Liver (tissue), 9 donors: ENCODE measurements around the gene NOC2L. TPM values are rescaled to one million over a fixed set of nuclear protein-coding genes. Genes with fewer than 3 reads are reported as not detected.
A peak's percentile ranks its signal among the peaks of the same experiment; 100 is the strongest.

Source experiments
- DNase-seq: peaks from one replicate; pipeline ENCODE4 v3.0.0-alpha.2; 2017; ENCODE audit warnings: low spot score
- H3K27ac ChIP-seq, 2 donors: one replicate each; pipeline ENCODE4 v1.7.0; 2013; ENCODE audit warnings: inconsistent platforms in 2 of 2, low read length in 2 of 2, control low read depth in 1 of 2, low read depth in 1 of 2, mild to moderate bottlenecking in 1 of 2
- H3K27me3 ChIP-seq, 4 donors: one replicate each; pipeline versions ENCODE4 v1.6.1 to v1.7.0; 2013; ENCODE audit warnings: low read length in 3 of 4, inconsistent platforms in 1 of 4, mild to moderate bottlenecking in 1 of 4, moderate library complexity in 1 of 4; ENCODE audit not compliant: control insufficient read depth in 4 of 4, insufficient read depth in 4 of 4
- H3K36me3 ChIP-seq, 4 donors: one replicate each; pipeline versions ENCODE4 v1.6.1 to v1.7.0; 2013; ENCODE audit warnings: low read length in 3 of 4, mild to moderate bottlenecking in 3 of 4, low read depth in 1 of 4, moderate library complexity in 1 of 4; ENCODE audit not compliant: control insufficient read depth in 4 of 4, insufficient read depth in 3 of 4
- H3K4me1 ChIP-seq, 4 donors: one replicate each; pipeline versions ENCODE4 v1.6.1 to v1.7.0; 2013; ENCODE audit warnings: low read length in 3 of 4, mild to moderate bottlenecking in 3 of 4, moderate library complexity in 1 of 4; ENCODE audit not compliant: control insufficient read depth in 4 of 4, insufficient read depth in 4 of 4
- H3K4me3 ChIP-seq, 3 donors: one replicate each; pipeline versions ENCODE4 v1.6.1 to v1.7.0; 2013; ENCODE audit warnings: low read length in 3 of 3, control low read depth in 1 of 3, low read depth in 1 of 3, mild to moderate bottlenecking in 1 of 3
- H3K9ac ChIP-seq, 2 donors: one replicate each; pipeline ENCODE4 v1.7.0; 2013; ENCODE audit warnings: low read length in 2 of 2, mild to moderate bottlenecking in 2 of 2, moderate library complexity in 2 of 2, control low read depth in 1 of 2, low read depth in 1 of 2
- H3K9me3 ChIP-seq, 4 donors: one replicate each; pipeline versions ENCODE4 v1.6.1 to v1.7.0; 2013; ENCODE audit warnings: low read length in 3 of 4; ENCODE audit not compliant: control insufficient read depth in 4 of 4
- EGR1 ChIP-seq, 2 donors: IDR thresholded peaks; 2 replicates each; pipeline ENCODE4 v1.6.1; 2016 to 2018; ENCODE audit warnings: antibody characterized with exemption in 2 of 2, low read depth in 2 of 2
- FOXA1 ChIP-seq: IDR thresholded peaks from 2 replicates; pipeline ENCODE4 v1.6.1; 2016; ENCODE audit warnings: antibody characterized with exemption
- FOXA2 ChIP-seq: IDR thresholded peaks from 2 replicates; pipeline ENCODE4 v1.6.1; 2016; ENCODE audit warnings: antibody characterized with exemption
- GABPA ChIP-seq, 2 donors: IDR thresholded peaks in 1 of 2; conservative IDR thresholded peaks in 1 of 2; 2 replicates each; pipeline ENCODE4 v1.6.1; 2016; ENCODE audit warnings: antibody characterized with exemption in 2 of 2, mild to moderate bottlenecking in 1 of 2, moderate library complexity in 1 of 2
- HNF4A ChIP-seq, 2 donors: conservative IDR thresholded peaks; 2 replicates each; pipeline ENCODE4 v1.6.1; 2016; ENCODE audit warnings: antibody characterized with exemption in 2 of 2, mild to moderate bottlenecking in 2 of 2
- HNF4G ChIP-seq: IDR thresholded peaks from 2 replicates; pipeline ENCODE4 v1.6.1; 2016; ENCODE audit warnings: antibody characterized with exemption
- NR2F2 ChIP-seq: IDR thresholded peaks from 2 replicates; pipeline ENCODE4 v1.6.1; 2016; ENCODE audit warnings: antibody characterized with exemption
- RAD21 ChIP-seq, 2 donors: IDR thresholded peaks; 2 replicates each; pipeline ENCODE4 v1.6.1; 2016; ENCODE audit warnings: antibody characterized with exemption in 2 of 2, mild to moderate bottlenecking in 2 of 2
- RXRA ChIP-seq, 2 donors: IDR thresholded peaks; 2 replicates each; pipeline ENCODE4 v1.6.1; 2017 to 2018; ENCODE audit warnings: antibody characterized with exemption in 2 of 2, mild to moderate bottlenecking in 1 of 2
- SP1 ChIP-seq: IDR thresholded peaks from 2 replicates; pipeline ENCODE4 v1.6.1; 2018; ENCODE audit warnings: antibody characterized with exemption, mild to moderate bottlenecking
- YY1 ChIP-seq: IDR thresholded peaks from 2 replicates; pipeline ENCODE4 v1.6.1; 2016; ENCODE audit warnings: antibody characterized with exemption, mild to moderate bottlenecking
- WGBS: extraction: QIAGEN DNeasy Blood & Tissue Kit; methylation state at CpG from one replicate; pipeline ENCODE4 v1.1.7; 2013; 5-methylcytosine and 5-hydroxymethylcytosine counted together
- polyA plus RNA-seq, 2 donors: library from polyadenylated mRNA; stranded (reverse) in 1 of 2; unstranded in 1 of 2; fragments of 200-250 nt in 1 of 2; fragments of >200 nt in 1 of 2; fragmentation: Nextera tagmentation in 1 of 2; extraction: Ambion mirVana in 1 of 2; gene quantifications; one replicate each; pipeline versions ENCODE4 v1.2.1 to v1.2.3, GENCODE V29; 2013 to 2015
- total RNA-seq, 2 donors: library from RNA; depleted of rRNA; stranded (reverse); fragments of >200 nt; gene quantifications; one replicate each; pipeline ENCODE4 v1.2.3, GENCODE V29; 2014
- TF ChIP-seq, protein P1 (sequence below): IDR thresholded peaks from 2 replicates; pipeline ENCODE4 v1.6.1; 2016; ENCODE audit warnings: antibody characterized with exemption
- TF ChIP-seq, protein P2 (sequence below): fragments of 150-350 bp; IDR thresholded peaks from 2 replicates; pipeline ENCODE4 v1.5.1; 2017; ENCODE audit warnings: improper control_type of control experiment, low read depth, low read length; ENCODE audit not compliant: missing input control
- TF ChIP-seq, protein P3 (sequence below): IDR thresholded peaks from 2 replicates; pipeline ENCODE4 v1.6.1; 2016; ENCODE audit warnings: antibody characterized with exemption
- TF ChIP-seq, protein P4 (sequence below): IDR thresholded peaks from 2 replicates; pipeline ENCODE4 v1.6.1; 2016; ENCODE audit warnings: antibody characterized with exemption, mild to moderate bottlenecking
- donor health status: healthy.
- donor health status: healthy.
- donor health status: healthy.
- donor health status: healthy.
- donor health status: healthy.

The NOC2L gene
- total and polyA plus RNA-seq, 4 donors, result 17.1 to 34.5 (median 30.0) TPM

DNA sequence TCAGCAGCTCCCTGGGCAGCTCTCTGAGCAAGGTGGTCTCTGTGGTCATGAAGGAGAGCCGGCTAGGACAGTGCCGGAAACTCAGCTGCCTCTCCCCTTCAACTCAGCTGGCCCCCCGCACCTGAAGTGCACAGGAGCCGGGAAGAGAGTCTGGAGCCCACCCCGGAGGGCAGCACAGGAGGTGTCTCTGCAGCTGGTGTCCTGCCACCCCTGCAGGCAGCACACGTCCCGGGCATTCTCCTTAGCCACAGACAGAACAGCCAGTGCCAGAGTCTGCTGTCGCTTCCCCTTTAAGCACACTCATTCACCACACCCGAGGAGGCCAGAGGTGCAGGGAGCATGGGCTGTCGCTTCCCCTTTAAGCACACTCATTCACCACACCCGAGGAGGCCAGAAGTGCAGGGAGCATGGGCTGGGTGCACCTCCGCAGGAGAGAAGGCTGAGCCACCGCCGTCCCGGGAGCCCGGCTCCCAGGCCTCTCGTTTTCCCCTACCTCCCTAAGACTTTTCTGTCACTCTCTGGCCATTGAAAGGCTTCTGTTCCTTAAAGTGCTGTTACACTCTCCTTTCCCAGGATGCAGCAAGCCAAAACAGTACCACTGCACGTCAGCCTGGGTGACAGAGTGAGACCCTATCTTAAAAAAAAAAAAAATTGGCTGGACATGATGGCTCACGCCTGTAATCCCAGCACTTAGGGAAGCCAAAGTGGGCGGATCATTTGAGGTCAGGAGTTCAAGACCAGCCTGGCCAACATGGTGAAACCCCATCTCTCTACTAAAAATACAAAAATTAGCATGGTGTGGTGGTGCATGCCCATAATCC is 52.2 kb downstream of the NOC2L start:
- DNase-seq, result no peak
- Histone ChIP-seq H3K27ac (no peak overlapping the region), H3K4me1 (peaks cover 0 to 3% (median 2%) of the 10 kb centered on the region in 4 donors), H3K9me3 (no peaks in the 10 kb centered on the region), H3K27me3 (peaks cover 0 to 2% (median 0%) of the 10 kb centered on the region in 4 donors), H3K4me3 (no peak overlapping the region), H3K9ac (no peak overlapping the region), H3K36me3 (no peaks in the 10 kb centered on the region)
- WGBS, result 55% methylated on average over 20 of the region's 20 CpGs
- TF ChIP-seq RAD21 (IDR thresholded peaks at IDR 0.05) (no peak), SP1 (no peak), YY1 (no peak), FOXA2 (no peak), EGR1 (IDR thresholded peaks at IDR 0.05; ENCODE audit: low read depth in 2 of 2) (no peak), GABPA (IDR thresholded peaks at IDR 0.05 in 1 of 2, conservative IDR thresholded peaks at IDR 0.05 in 1 of 2) (no peak), RXRA (IDR thresholded peaks at IDR 0.05) (no peak), HNF4A (conservative IDR thresholded peaks at IDR 0.05) (no peak), FOXA1 (no peak)
- TF ChIP-seq, protein P1, sequence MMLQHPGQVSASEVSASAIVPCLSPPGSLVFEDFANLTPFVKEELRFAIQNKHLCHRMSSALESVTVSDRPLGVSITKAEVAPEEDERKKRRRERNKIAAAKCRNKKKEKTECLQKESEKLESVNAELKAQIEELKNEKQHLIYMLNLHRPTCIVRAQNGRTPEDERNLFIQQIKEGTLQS, result no peak
- TF ChIP-seq, protein P2, sequence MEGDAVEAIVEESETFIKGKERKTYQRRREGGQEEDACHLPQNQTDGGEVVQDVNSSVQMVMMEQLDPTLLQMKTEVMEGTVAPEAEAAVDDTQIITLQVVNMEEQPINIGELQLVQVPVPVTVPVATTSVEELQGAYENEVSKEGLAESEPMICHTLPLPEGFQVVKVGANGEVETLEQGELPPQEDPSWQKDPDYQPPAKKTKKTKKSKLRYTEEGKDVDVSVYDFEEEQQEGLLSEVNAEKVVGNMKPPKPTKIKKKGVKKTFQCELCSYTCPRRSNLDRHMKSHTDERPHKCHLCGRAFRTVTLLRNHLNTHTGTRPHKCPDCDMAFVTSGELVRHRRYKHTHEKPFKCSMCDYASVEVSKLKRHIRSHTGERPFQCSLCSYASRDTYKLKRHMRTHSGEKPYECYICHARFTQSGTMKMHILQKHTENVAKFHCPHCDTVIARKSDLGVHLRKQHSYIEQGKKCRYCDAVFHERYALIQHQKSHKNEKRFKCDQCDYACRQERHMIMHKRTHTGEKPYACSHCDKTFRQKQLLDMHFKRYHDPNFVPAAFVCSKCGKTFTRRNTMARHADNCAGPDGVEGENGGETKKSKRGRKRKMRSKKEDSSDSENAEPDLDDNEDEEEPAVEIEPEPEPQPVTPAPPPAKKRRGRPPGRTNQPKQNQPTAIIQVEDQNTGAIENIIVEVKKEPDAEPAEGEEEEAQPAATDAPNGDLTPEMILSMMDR, result no peak
- TF ChIP-seq, protein P3, sequence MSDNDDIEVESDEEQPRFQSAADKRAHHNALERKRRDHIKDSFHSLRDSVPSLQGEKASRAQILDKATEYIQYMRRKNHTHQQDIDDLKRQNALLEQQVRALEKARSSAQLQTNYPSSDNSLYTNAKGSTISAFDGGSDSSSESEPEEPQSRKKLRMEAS, result no peak
- TF ChIP-seq, protein P4, sequence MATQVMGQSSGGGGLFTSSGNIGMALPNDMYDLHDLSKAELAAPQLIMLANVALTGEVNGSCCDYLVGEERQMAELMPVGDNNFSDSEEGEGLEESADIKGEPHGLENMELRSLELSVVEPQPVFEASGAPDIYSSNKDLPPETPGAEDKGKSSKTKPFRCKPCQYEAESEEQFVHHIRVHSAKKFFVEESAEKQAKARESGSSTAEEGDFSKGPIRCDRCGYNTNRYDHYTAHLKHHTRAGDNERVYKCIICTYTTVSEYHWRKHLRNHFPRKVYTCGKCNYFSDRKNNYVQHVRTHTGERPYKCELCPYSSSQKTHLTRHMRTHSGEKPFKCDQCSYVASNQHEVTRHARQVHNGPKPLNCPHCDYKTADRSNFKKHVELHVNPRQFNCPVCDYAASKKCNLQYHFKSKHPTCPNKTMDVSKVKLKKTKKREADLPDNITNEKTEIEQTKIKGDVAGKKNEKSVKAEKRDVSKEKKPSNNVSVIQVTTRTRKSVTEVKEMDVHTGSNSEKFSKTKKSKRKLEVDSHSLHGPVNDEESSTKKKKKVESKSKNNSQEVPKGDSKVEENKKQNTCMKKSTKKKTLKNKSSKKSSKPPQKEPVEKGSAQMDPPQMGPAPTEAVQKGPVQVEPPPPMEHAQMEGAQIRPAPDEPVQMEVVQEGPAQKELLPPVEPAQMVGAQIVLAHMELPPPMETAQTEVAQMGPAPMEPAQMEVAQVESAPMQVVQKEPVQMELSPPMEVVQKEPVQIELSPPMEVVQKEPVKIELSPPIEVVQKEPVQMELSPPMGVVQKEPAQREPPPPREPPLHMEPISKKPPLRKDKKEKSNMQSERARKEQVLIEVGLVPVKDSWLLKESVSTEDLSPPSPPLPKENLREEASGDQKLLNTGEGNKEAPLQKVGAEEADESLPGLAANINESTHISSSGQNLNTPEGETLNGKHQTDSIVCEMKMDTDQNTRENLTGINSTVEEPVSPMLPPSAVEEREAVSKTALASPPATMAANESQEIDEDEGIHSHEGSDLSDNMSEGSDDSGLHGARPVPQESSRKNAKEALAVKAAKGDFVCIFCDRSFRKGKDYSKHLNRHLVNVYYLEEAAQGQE, result no peak

DNA sequence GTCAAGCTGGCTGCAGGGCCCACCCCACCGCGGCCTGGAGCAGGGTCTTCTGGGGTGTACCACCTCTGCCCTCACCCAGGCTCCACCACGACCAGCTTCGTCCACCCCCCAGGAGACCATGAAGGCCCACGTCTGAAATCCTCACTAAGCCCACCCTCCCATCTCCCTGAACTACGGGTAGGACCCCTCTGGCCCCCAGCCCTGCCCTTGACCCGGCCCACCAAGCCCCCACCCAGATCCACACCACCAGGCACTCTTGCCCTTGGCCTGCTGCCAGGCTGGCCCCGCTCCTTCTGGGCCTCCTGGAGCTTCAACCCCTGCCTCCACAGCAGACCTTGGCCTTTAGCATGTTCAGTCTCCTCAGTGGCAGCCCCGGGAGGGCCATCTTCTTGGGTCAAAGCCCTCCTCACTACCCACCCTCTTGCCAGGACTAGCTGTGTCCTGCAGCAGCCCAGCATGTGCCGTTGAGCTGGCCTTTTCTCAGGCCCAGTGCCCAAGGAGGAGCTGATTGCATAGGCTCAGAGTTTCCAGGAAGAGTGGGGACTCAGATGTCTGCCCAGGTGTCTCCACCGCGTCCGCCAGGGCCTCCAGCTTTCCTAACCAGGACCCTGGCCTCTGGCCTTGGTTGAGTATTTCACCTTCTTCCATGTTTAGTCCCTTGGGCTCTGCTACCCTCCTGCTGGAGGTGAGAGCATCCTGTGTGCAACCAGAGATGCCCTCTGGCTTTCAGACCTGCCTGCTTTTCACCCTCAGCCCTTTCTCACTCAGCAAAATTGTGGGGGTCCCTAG is 53.1 kb downstream of the NOC2L start:
- DNase-seq, result no peak
- TF ChIP-seq NR2F2 (peak; percentile 2), HNF4G (no peak)
- 61% methylated on average over 13 of the region's 13 CpGs for WGBS
- Histone ChIP-seq H3K27ac (no peak overlapping the region), H3K27me3 (peaks cover 0 to 2% (median 0%) of the 10 kb centered on the region in 4 donors), H3K36me3 (no peaks in the 10 kb centered on the region), H3K9ac (no peak overlapping the region), H3K4me1 (peaks cover 0 to 3% (median 2%) of the 10 kb centered on the region in 4 donors), H3K4me3 (no peak overlapping the region), H3K9me3 (no peaks in the 10 kb centered on the region)
